BLaER1 treated with 17β-estradiol and CSF1 and Interleukin-3, amounts not matched to agents 10 nM and 100 nM (cell line): Measurements from ENCODE around the gene ASPDH.

Experiments used
- H3K27ac ChIP-seq, 11 experiments: shearing (Covaris generic); formaldehyde crosslinking; 2 replicates each; pipeline ENCODE4 v1.8.1; 2022
- H3K27me3 ChIP-seq, 11 experiments: shearing (Covaris generic); formaldehyde crosslinking; 2 replicates each; pipeline ENCODE4 v1.8.1; 2022
- H3K36me3 ChIP-seq, 11 experiments: shearing (Covaris generic); formaldehyde crosslinking; 2 replicates each; pipeline ENCODE4 v1.8.1; 2022
- H3K4me1 ChIP-seq, 10 experiments: shearing (Covaris generic); formaldehyde crosslinking; 2 replicates each; pipeline ENCODE4 v1.8.1; 2022
- H3K4me2 ChIP-seq, 11 experiments: shearing (Covaris generic); formaldehyde crosslinking; 2 replicates each; pipeline ENCODE4 v1.8.1; 2022
- H3K4me3 ChIP-seq, 10 experiments: shearing (Covaris generic); formaldehyde crosslinking; 2 replicates each; pipeline ENCODE4 v1.8.1; 2022
- H3K9ac ChIP-seq, 11 experiments: shearing (Covaris generic); formaldehyde crosslinking; 2 replicates each; pipeline ENCODE4 v1.8.1; 2022
- H3K9me3 ChIP-seq, 11 experiments: shearing (Covaris generic); formaldehyde crosslinking; replicated peaks in 1 of 11; 2 replicates each; pipeline ENCODE4 v1.8.1; 2022
- H4K20me1 ChIP-seq, 11 experiments: shearing (Covaris generic); formaldehyde crosslinking; 2 replicates each; pipeline ENCODE4 v1.8.1; 2022
- Cebpa-rat ChIP-seq, 11 experiments: shearing (Covaris generic); IDR thresholded peaks; 2 replicates each; pipeline ENCODE4 v1.8.1; 2022

ASPDH gene

GRCh38 chr19:50555450-50556281 lies 42.0 kb upstream of the ASPDH start:
- no peak for TF ChIP-seq Cebpa-rat (IDR thresholded peaks at IDR 0.05)
- peak overlapping the region in 3 of 11 experiments; percentile 41 to 71 (median 51); a peak in 2 of 22 replicates for H3K27ac ChIP-seq
- peaks cover 12 to 37% (median 22%) of the 10 kb centered on the region in 10 experiments; a peak in 18 of 20 replicates for H3K4me1 ChIP-seq
- H3K9ac ChIP-seq, result peak overlapping the region; percentile 63 to 77 (median 72); a peak in 17 of 22 replicates
- peak overlapping the region; percentile 79 to 98 (median 92) for H3K4me2 ChIP-seq
- no peaks in the 10 kb centered on the region for H3K36me3 ChIP-seq
- no peaks in the 10 kb centered on the region; a peak in 1 of 22 replicates for H4K20me1 ChIP-seq
- H3K4me3 ChIP-seq, result peak overlapping the region; percentile 61 to 78 (median 68)
- H3K27me3 ChIP-seq, result peaks cover 15 to 33% (median 27%) of the 10 kb centered on the region in 11 experiments; a peak in 21 of 22 replicates
- H3K9me3 ChIP-seq, result no peaks in the 10 kb centered on the region

- H3K27ac ChIP-seq, result no peak overlapping the region
- H3K36me3 ChIP-seq, result no peaks in the 10 kb centered on the region
- H3K4me3 ChIP-seq, result no peak overlapping the region
- no peaks in the 10 kb centered on the region for H3K9me3 ChIP-seq
- 0 out of 22 replicates have a peak overlapping the region, but pooled peaks of 1 of the 11 experiments have one; percentile 7 for H3K4me2 ChIP-seq
- H3K9ac ChIP-seq, result no peak overlapping the region
- no peaks in the 10 kb centered on the region; a peak in 1 of 22 replicates for H4K20me1 ChIP-seq
- TF ChIP-seq Cebpa-rat (IDR thresholded peaks at IDR 0.05), result no peak
- H3K4me1 ChIP-seq, result peaks cover 12 to 44% (median 22%) of the 10 kb centered on the region in 10 experiments; a peak in 18 of 20 replicates
- H3K27me3 ChIP-seq, result peaks cover 21 to 39% (median 33%) of the 10 kb centered on the region in 11 experiments; a peak in 21 of 22 replicates
These were observed 41.3 kb upstream of the ASPDH start for GRCh38 chr19:50555033-50555432.

GRCh38 chr19:50554212-50554611 lies 40.5 kb upstream of the ASPDH start:
- no peak for TF ChIP-seq Cebpa-rat (IDR thresholded peaks at IDR 0.05)
- H3K36me3 ChIP-seq, result no peaks in the 10 kb centered on the region
- H3K4me2 ChIP-seq, result no peak overlapping the region
- peaks cover 12 to 43% (median 22%) of the 10 kb centered on the region in 10 experiments; a peak in 18 of 20 replicates for H3K4me1 ChIP-seq
- no peaks in the 10 kb centered on the region; a peak in 1 of 22 replicates for H4K20me1 ChIP-seq
- H3K27ac ChIP-seq, result no peak overlapping the region
- no peak overlapping the region for H3K4me3 ChIP-seq
- H3K27me3 ChIP-seq, result peaks cover 23 to 48% (median 41%) of the 10 kb centered on the region in 11 experiments; a peak in 21 of 22 replicates
- no peak overlapping the region for H3K9ac ChIP-seq
- no peaks in the 10 kb centered on the region for H3K9me3 ChIP-seq

- Histone ChIP-seq H3K9ac (no peak overlapping the region), H3K36me3 (no peaks in the 10 kb centered on the region), H3K9me3 (no peaks in the 10 kb centered on the region), H4K20me1 (no peaks in the 10 kb centered on the region; a peak in 1 of 22 replicates), H3K4me1 (peaks cover 12 to 50% (median 28%) of the 10 kb centered on the region in 10 experiments; a peak in 19 of 20 replicates), H3K27me3 (peaks cover 23 to 56% (median 43%) of the 10 kb centered on the region in 11 experiments; a peak in 21 of 22 replicates), H3K27ac (no peak overlapping the region), H3K4me3 (no peak overlapping the region), H3K4me2 (no peak overlapping the region)
- no peak for TF ChIP-seq Cebpa-rat (IDR thresholded peaks at IDR 0.05)
These were observed 39.5 kb upstream of the ASPDH start for GRCh38 chr19:50553134-50553703.

GRCh38 chr19:50552540-50552939 lies 38.8 kb upstream of the ASPDH start:
- no peak overlapping the region for H3K27ac ChIP-seq
- no peak for TF ChIP-seq Cebpa-rat (IDR thresholded peaks at IDR 0.05)

GRCh38 chr19:50551715-50552187 lies 38.0 kb upstream of the ASPDH start:
- H3K36me3 ChIP-seq, result no peaks in the 10 kb centered on the region
- peak overlapping the region in 1 of 11 experiments; percentile 20; a peak in 1 of 22 replicates for H3K9ac ChIP-seq
- H3K4me1 ChIP-seq, result peaks cover 19 to 58% (median 36%) of the 10 kb centered on the region in 10 experiments
- H3K27ac ChIP-seq, result no peak overlapping the region
- H3K9me3 ChIP-seq, result no peaks in the 10 kb centered on the region
- H3K27me3 ChIP-seq, result peaks cover 23 to 56% (median 43%) of the 10 kb centered on the region in 11 experiments; a peak in 21 of 22 replicates
- H3K4me2 ChIP-seq, result peak overlapping the region; percentile 49 to 72 (median 59)
- no peaks in the 10 kb centered on the region; a peak in 1 of 22 replicates for H4K20me1 ChIP-seq
- no peak for TF ChIP-seq Cebpa-rat (IDR thresholded peaks at IDR 0.05)
- no peak overlapping the region; a peak in 2 of 20 replicates for H3K4me3 ChIP-seq

More at GRCh38 chr19:50552540-50552939, 38.8 kb upstream of the ASPDH start:
- H3K4me2 ChIP-seq, result no peak overlapping the region
- no peak overlapping the region for H3K9ac ChIP-seq
- no peaks in the 10 kb centered on the region for H3K9me3 ChIP-seq
- no peak overlapping the region for H3K4me3 ChIP-seq
- peaks cover 19 to 57% (median 35%) of the 10 kb centered on the region in 10 experiments for H3K4me1 ChIP-seq
- no peaks in the 10 kb centered on the region; a peak in 1 of 22 replicates for H4K20me1 ChIP-seq
- no peaks in the 10 kb centered on the region for H3K36me3 ChIP-seq
- peaks cover 23 to 56% (median 43%) of the 10 kb centered on the region in 11 experiments; a peak in 21 of 22 replicates for H3K27me3 ChIP-seq

GRCh38 chr19:50551034-50551714 lies 37.5 kb upstream of the ASPDH start:
- Histone ChIP-seq H3K4me1 (peaks cover 19 to 62% (median 41%) of the 10 kb centered on the region in 10 experiments), H3K9ac (peak overlapping the region in 1 of 11 experiments; percentile 20; a peak in 1 of 22 replicates), H4K20me1 (no peaks in the 10 kb centered on the region; a peak in 1 of 22 replicates), H3K27ac (no peak overlapping the region), H3K4me3 (no peak overlapping the region), H3K4me2 (peak overlapping the region in 10 of 11 experiments; percentile 49 to 72 (median 59); a peak in 18 of 22 replicates), H3K36me3 (no peaks in the 10 kb centered on the region), H3K27me3 (peaks cover 23 to 56% (median 43%) of the 10 kb centered on the region in 11 experiments; a peak in 21 of 22 replicates), H3K9me3 (no peaks in the 10 kb centered on the region)
- TF ChIP-seq Cebpa-rat (IDR thresholded peaks at IDR 0.05), result no peak

GRCh38 chr19:50550594-50550966 lies 36.9 kb upstream of the ASPDH start:
- H3K27me3 ChIP-seq, result peaks cover 23 to 53% (median 43%) of the 10 kb centered on the region in 11 experiments; a peak in 21 of 22 replicates
- no peaks in the 10 kb centered on the region; a peak in 1 of 22 replicates for H4K20me1 ChIP-seq
- TF ChIP-seq Cebpa-rat (IDR thresholded peaks at IDR 0.05), result no peak
- peaks cover 19 to 64% (median 46%) of the 10 kb centered on the region in 10 experiments for H3K4me1 ChIP-seq
- H3K9me3 ChIP-seq, result no peaks in the 10 kb centered on the region
- H3K27ac ChIP-seq, result no peak overlapping the region
- no peak overlapping the region for H3K9ac ChIP-seq
- H3K4me3 ChIP-seq, result no peak overlapping the region
- peak overlapping the region in 2 of 11 experiments; percentile 12 to 24; a peak in 4 of 22 replicates for H3K4me2 ChIP-seq
- H3K36me3 ChIP-seq, result no peaks in the 10 kb centered on the region
